ENCODE measurements around the gene MYO18B.

- TF ChIP-seq MAX (IDR thresholded peaks at IDR 0.05; ENCODE audit: low read depth, low read length) (no peak), POLR2A (IDR thresholded peaks at IDR 0.05; ENCODE audit: extremely low read depth, insufficient read length) (no peak), CTCF (IDR thresholded peaks at IDR 0.05; ENCODE audit: low read depth, low read length) (no peak), MYC (IDR thresholded peaks at IDR 0.05; ENCODE audit: low read depth, low read length) (no peak)
Measured at GRCh38 chr22:25824828-25825423, 82.9 kb downstream of the MYO18B start.

Data from NB4 (cell line).